WTC11 (cell line): ENCODE results near the gene NTPCR. TPM values are rescaled to one million over a fixed set of nuclear protein-coding genes. Genes with fewer than 3 reads are reported as not detected.

Experiments
- ATAC-seq: fragments of 200-7000 bp; cut with Tn5 transposase; 2 replicates; pipeline ENCODE4 v1.10.0; 2021; ENCODE audit warnings: mild to moderate bottlenecking, moderate library complexity
- CTCF ChIA-PET: fragments of 300-600 bp; sonication (Branson Sonifier 250); formaldehyde crosslinking; loops from one replicate; lab custom pipeline; 2021; ENCODE audit warnings: antibody characterized with exemption; lab: Charles Lee
- POLR2A ChIA-PET: fragments of 350-600 bp; sonication (Branson Sonifier 250); formaldehyde crosslinking; loops from one replicate; lab custom pipeline; 2021; ENCODE audit warnings: antibody characterized with exemption; lab: Charles Lee
- DNase-seq: peaks from one replicate; pipeline ENCODE4 v3.0.0; 2021; ENCODE audit warnings: low spot score
- H3K27ac Mint-ChIP-seq: 2 replicates; pipeline ENCODE4 v1.8.0; 2021; ENCODE audit warnings: mixed read lengths
- H3K27me3 Mint-ChIP-seq: 2 replicates; pipeline ENCODE4 v1.8.0; 2021; ENCODE audit warnings: low read depth, mild to moderate bottlenecking, moderate library complexity, mixed read lengths
- H3K36me3 Mint-ChIP-seq: 2 replicates; pipeline ENCODE4 v1.8.0; 2021; ENCODE audit warnings: mixed read lengths
- H3K4me1 Mint-ChIP-seq: 2 replicates; pipeline ENCODE4 v1.8.0; 2022; ENCODE audit warnings: mixed read lengths
- H3K4me3 Mint-ChIP-seq: 2 replicates; pipeline ENCODE4 v1.8.0; 2021; ENCODE audit warnings: mild to moderate bottlenecking, moderate library complexity, mixed read lengths
- H3K9me3 Mint-ChIP-seq: 2 replicates; pipeline ENCODE4 v1.8.0; 2021; ENCODE audit warnings: mixed read lengths
- AFF4 ChIP-seq: sonication (generic); formaldehyde crosslinking; IDR thresholded peaks from 2 replicates; pipeline ENCODE4 v1.8.1; 2023; ENCODE audit warnings: mild to moderate bottlenecking, missing genetic modification reagents, borderline replicate concordance
- CDX4 ChIP-seq: fragments of 250-450 bp; sonication (Bioruptor Pico); IDR thresholded peaks from 2 replicates; pipeline ENCODE4 v1.9.0; 2021; ENCODE audit warnings: moderate library complexity, mild to moderate bottlenecking, inconsistent platforms, borderline replicate concordance
- FOXP1 ChIP-seq: sonication (generic); formaldehyde crosslinking; IDR thresholded peaks from 2 replicates; pipeline ENCODE4 v1.8.0; 2022; ENCODE audit warnings: missing genetic modification reagents, mild to moderate bottlenecking, moderate library complexity, borderline replicate concordance
- GRHL2 ChIP-seq: fragments of 250-450 bp; sonication (Bioruptor Pico); IDR thresholded peaks from 2 replicates; pipeline ENCODE4 v1.8.0; 2022; ENCODE audit warnings: mild to moderate bottlenecking, moderate library complexity; ENCODE audit not compliant: insufficient replicate concordance, severe bottlenecking
- MYBL2 ChIP-seq: sonication (generic); formaldehyde crosslinking; IDR thresholded peaks from 2 replicates; pipeline ENCODE4 v1.8.1; 2023; ENCODE audit warnings: mild to moderate bottlenecking, moderate library complexity, missing genetic modification reagents
- NR3C1 ChIP-seq: sonication (generic); formaldehyde crosslinking; conservative IDR thresholded peaks from 2 replicates; pipeline ENCODE4 v1.8.1; 2023; ENCODE audit warnings: low read depth, mild to moderate bottlenecking, missing genetic modification reagents
- OVOL2 ChIP-seq: fragments of 250-450 bp; sonication (Bioruptor Pico); IDR thresholded peaks from 2 replicates; pipeline ENCODE4 v1.9.0; 2021; ENCODE audit warnings: mild to moderate bottlenecking, borderline replicate concordance
- SMAD3 ChIP-seq: sonication (generic); formaldehyde crosslinking; IDR thresholded peaks from 2 replicates; pipeline ENCODE4 v1.8.0; 2022; ENCODE audit warnings: missing genetic modification reagents, mild to moderate bottlenecking, borderline replicate concordance
- SP1 ChIP-seq: sonication (generic); formaldehyde crosslinking; conservative IDR thresholded peaks from 2 replicates; pipeline ENCODE4 v1.8.1; 2022; ENCODE audit warnings: missing genetic modification reagents
- ZNF121 ChIP-seq: sonication (generic); formaldehyde crosslinking; IDR thresholded peaks from 2 replicates; pipeline ENCODE4 v1.8.0; 2023; ENCODE audit warnings: missing genetic modification reagents
- ZNF138 ChIP-seq: sonication (generic); formaldehyde crosslinking; conservative IDR thresholded peaks from 2 replicates; pipeline ENCODE4 v1.8.1; 2022; ENCODE audit warnings: mild to moderate bottlenecking, moderate library complexity, missing genetic modification reagents
- ZNF219 ChIP-seq: sonication (generic); formaldehyde crosslinking; IDR thresholded peaks from 2 replicates; pipeline ENCODE4 v1.8.0; 2023; ENCODE audit warnings: missing genetic modification reagents, mild to moderate bottlenecking, borderline replicate concordance
- ZNF532 ChIP-seq: fragments of 250-450 bp; sonication (Bioruptor Pico); IDR thresholded peaks from 2 replicates; pipeline ENCODE4 v1.9.0; 2021; ENCODE audit warnings: mild to moderate bottlenecking, borderline replicate concordance
- total RNA-seq: library from RNA; stranded (reverse); gene quantifications from 3 replicates; pipeline ENCODE4 v1.2.3, GENCODE V29; 2021
- TF ChIP-seq, protein P1 (sequence below): sonication (generic); formaldehyde crosslinking; IDR thresholded peaks from 2 replicates; pipeline ENCODE4 v1.8.1; 2023; ENCODE audit warnings: mild to moderate bottlenecking, missing genetic modification reagents
- TF ChIP-seq, protein P2 (sequence below): fragments of 200-600 bp; IDR thresholded peaks from 2 replicates; pipeline ENCODE4 v1.8.0; 2022; ENCODE audit warnings: antibody characterized with exemption
- TF ChIP-seq, protein P3 (sequence below): fragments of 250-450 bp; sonication (Bioruptor Pico); conservative IDR thresholded peaks from 2 replicates; pipeline ENCODE4 v1.9.0; 2021; ENCODE audit warnings: mild to moderate bottlenecking

NTPCR gene
- total RNA-seq, 1 experiment from 2014 or later: 102 TPM

DNA sequence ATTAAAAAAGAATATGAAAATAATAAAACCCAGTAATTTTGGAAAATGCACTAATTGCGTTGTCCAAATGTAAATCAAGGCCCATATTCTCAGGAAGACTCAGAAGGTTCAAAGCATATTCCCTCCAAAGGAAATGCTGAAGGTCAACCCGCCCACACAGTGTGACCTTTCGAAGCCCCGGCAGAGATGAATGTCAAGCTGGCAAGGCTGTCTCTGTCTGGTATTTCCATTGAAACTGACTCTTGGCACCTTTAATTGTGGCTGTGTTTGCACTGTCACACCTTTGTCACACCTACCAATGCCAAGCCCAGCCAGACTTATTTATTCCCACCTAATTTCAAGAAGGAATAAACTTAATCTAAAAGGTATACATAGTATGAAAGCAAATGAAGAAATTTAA, 82.5 kb downstream of the NTPCR start:
- ATAC-seq (no peak), DNase-seq (no peak)
- Mint-ChIP-seq H3K4me3 (no peak overlapping the region), H3K36me3 (peaks cover 16% of the 10 kb centered on the region; the same call in 1 of the 2 replicates), H3K9me3 (no peaks in the 10 kb centered on the region), H3K27ac (no peak overlapping the region), H3K4me1 (peaks cover 3% of the 10 kb centered on the region), H3K27me3 (no peaks in the 10 kb centered on the region)
- POLR2A ChIA-PET: no interaction called here
- CTCF ChIA-PET: no interaction called here
- TF ChIP-seq MYBL2 (CRISPR knock-in tag) (no peak), SMAD3 (CRISPR knock-in tag) (no peak), AFF4 (CRISPR knock-in tag) (no peak), CDX4 (CRISPR knock-in tag) (no peak)
- TF ChIP-seq, protein P1, sequence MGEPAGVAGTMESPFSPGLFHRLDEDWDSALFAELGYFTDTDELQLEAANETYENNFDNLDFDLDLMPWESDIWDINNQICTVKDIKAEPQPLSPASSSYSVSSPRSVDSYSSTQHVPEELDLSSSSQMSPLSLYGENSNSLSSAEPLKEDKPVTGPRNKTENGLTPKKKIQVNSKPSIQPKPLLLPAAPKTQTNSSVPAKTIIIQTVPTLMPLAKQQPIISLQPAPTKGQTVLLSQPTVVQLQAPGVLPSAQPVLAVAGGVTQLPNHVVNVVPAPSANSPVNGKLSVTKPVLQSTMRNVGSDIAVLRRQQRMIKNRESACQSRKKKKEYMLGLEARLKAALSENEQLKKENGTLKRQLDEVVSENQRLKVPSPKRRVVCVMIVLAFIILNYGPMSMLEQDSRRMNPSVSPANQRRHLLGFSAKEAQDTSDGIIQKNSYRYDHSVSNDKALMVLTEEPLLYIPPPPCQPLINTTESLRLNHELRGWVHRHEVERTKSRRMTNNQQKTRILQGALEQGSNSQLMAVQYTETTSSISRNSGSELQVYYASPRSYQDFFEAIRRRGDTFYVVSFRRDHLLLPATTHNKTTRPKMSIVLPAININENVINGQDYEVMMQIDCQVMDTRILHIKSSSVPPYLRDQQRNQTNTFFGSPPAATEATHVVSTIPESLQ (CRISPR knock-in tag): no peak
- TF ChIP-seq, protein P2, sequence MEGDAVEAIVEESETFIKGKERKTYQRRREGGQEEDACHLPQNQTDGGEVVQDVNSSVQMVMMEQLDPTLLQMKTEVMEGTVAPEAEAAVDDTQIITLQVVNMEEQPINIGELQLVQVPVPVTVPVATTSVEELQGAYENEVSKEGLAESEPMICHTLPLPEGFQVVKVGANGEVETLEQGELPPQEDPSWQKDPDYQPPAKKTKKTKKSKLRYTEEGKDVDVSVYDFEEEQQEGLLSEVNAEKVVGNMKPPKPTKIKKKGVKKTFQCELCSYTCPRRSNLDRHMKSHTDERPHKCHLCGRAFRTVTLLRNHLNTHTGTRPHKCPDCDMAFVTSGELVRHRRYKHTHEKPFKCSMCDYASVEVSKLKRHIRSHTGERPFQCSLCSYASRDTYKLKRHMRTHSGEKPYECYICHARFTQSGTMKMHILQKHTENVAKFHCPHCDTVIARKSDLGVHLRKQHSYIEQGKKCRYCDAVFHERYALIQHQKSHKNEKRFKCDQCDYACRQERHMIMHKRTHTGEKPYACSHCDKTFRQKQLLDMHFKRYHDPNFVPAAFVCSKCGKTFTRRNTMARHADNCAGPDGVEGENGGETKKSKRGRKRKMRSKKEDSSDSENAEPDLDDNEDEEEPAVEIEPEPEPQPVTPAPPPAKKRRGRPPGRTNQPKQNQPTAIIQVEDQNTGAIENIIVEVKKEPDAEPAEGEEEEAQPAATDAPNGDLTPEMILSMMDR: no peak
- TF ChIP-seq, all 79 proteins: peak for 0

- Mint-ChIP-seq H3K4me1 (no peaks in the 10 kb centered on the region), H3K27ac (no peak overlapping the region), H3K9me3 (no peaks in the 10 kb centered on the region), H3K27me3 (no peaks in the 10 kb centered on the region), H3K36me3 (peaks cover 16% of the 10 kb centered on the region; the same call in 1 of the 2 replicates), H3K4me3 (no peak overlapping the region)
- CTCF ChIA-PET: no interaction called here
- ATAC-seq (no peak), DNase-seq (no peak)
- POLR2A ChIA-PET: no interaction called here
- no peak for TF ChIP-seq GRHL2 (CRISPR knock-in tag)
- TF ChIP-seq, protein P2: no peak
- TF ChIP-seq ZNF532 (CRISPR knock-in tag): no peak
- no peak for TF ChIP-seq SP1
- no peak for TF ChIP-seq FOXP1 (CRISPR knock-in tag)
- no peak for TF ChIP-seq NR3C1 (CRISPR knock-in tag)
- no peak for TF ChIP-seq ZNF121 (CRISPR knock-in tag)
- no peak for TF ChIP-seq ZNF138
- TF ChIP-seq OVOL2 (CRISPR knock-in tag): no peak
- TF ChIP-seq, protein P3, sequence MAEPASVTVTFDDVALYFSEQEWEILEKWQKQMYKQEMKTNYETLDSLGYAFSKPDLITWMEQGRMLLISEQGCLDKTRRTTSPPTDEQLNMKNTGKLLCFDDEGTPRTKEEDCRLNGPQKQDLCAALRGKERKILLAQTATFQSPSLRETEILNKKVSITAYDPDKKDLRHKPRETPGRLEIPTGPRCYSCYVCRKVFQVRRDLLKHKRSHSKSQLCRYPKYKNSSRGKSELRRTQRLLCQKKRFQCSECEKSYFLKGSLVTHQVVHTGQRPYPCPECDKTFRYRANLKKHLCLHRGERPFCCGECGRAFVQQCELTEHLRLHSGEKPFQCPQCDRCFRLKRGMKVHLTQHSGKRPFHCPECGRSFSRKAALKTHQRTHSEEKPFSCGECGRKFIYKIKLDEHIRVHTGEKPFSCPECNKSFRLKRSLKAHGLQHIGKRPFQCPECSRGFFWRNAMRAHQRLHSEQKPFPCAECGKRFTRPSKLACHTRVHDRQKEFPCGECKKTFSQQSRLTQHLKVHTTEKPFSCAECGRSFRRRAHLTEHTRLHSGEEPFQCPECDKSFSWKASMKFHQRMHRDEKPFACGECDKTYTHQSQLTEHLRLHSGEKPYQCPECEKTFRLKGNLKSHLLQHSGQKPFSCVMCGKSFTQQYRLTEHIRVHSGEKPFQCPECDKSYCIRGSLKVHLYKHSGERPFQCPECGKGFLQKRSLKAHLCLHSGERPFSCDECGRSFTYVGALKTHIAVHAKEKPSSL (CRISPR knock-in tag): no peak
- no peak for TF ChIP-seq ZNF219 (CRISPR knock-in tag)
These were observed 83.0 kb downstream of the NTPCR start for GRCh38 chr1:233033361-233033760.
